Astrocyte (in vitro differentiated cells and primary cell): Measurements from ENCODE around the gene NPC2. TPM values are rescaled to one million over a fixed set of nuclear protein-coding genes. Genes with fewer than 3 reads are reported as not detected.

Experiments used
- DNase-seq: peaks from one replicate; pipeline ENCODE4 v3.0.0-alpha.2; 2010; ENCODE audit warnings: low read depth
- FAIRE-seq: peaks from 2 replicates; lab custom pipeline; 2011; peaks lifted over from hg19 to GRCh38; lab: Jason Lieb, UNC
- H2AFZ ChIP-seq: 2 replicates; pipeline ENCODE4 v1.6.0; 2012; ENCODE audit warnings: low read depth, low read length, inconsistent platforms
- H3K27ac ChIP-seq: 2 replicates; pipeline ENCODE4 v1.5.1; 2011; ENCODE audit warnings: low read depth, low read length, inconsistent platforms
- H3K27me3 ChIP-seq: 2 replicates; pipeline ENCODE4 v1.6.0; 2011; ENCODE audit warnings: low read length, inconsistent platforms; ENCODE audit not compliant: insufficient read depth
- H3K36me3 ChIP-seq: 2 replicates; pipeline ENCODE4 v1.5.1; 2011; ENCODE audit warnings: low read length, inconsistent platforms; ENCODE audit not compliant: insufficient read depth
- H3K4me1 ChIP-seq: 2 replicates; pipeline ENCODE4 v1.5.1; 2011; ENCODE audit warnings: low read length, inconsistent platforms; ENCODE audit not compliant: insufficient read depth
- H3K4me2 ChIP-seq: 2 replicates; pipeline ENCODE4 v1.6.0; 2012; ENCODE audit warnings: low read length, inconsistent platforms
- H3K4me3 ChIP-seq: 2 replicates; pipeline ENCODE4 v1.5.1; 2011; ENCODE audit warnings: low read depth, mild to moderate bottlenecking, low read length, inconsistent platforms; ENCODE audit not compliant: insufficient read depth
- H3K79me2 ChIP-seq: 2 replicates; pipeline ENCODE4 v1.6.0; 2012; ENCODE audit warnings: mild to moderate bottlenecking, low read length, inconsistent platforms; ENCODE audit not compliant: insufficient read depth
- H3K9ac ChIP-seq: 2 replicates; pipeline ENCODE4 v1.6.0; 2012; ENCODE audit warnings: mild to moderate bottlenecking, low read length, inconsistent platforms
- H3K9me3 ChIP-seq: 2 replicates; pipeline ENCODE4 v1.5.1; 2012; ENCODE audit warnings: low read depth, mild to moderate bottlenecking, low read length, inconsistent platforms; ENCODE audit not compliant: insufficient read depth
- H4K20me1 ChIP-seq: 2 replicates; pipeline ENCODE4 v1.6.0; 2012; ENCODE audit warnings: low read length, inconsistent platforms; ENCODE audit not compliant: insufficient read depth
- H3K27ac Mint-ChIP-seq: one replicate; pipeline ENCODE4 v1.8.0; 2021; ENCODE audit warnings: mild to moderate bottlenecking, mixed read lengths; ENCODE audit not compliant: unreplicated experiment
- H3K27me3 Mint-ChIP-seq: one replicate; pipeline ENCODE4 v1.8.0; 2021; ENCODE audit warnings: low read depth, mixed read lengths; ENCODE audit not compliant: unreplicated experiment
- H3K36me3 Mint-ChIP-seq: one replicate; pipeline ENCODE4 v1.8.0; 2021; ENCODE audit warnings: low read depth, mixed read lengths; ENCODE audit not compliant: unreplicated experiment
- H3K4me1 Mint-ChIP-seq: one replicate; pipeline ENCODE4 v1.8.0; 2021; ENCODE audit warnings: low read depth, mixed read lengths; ENCODE audit not compliant: unreplicated experiment
- H3K4me3 Mint-ChIP-seq: one replicate; pipeline ENCODE4 v1.8.0; 2021; ENCODE audit warnings: mild to moderate bottlenecking, moderate library complexity, mixed read lengths; ENCODE audit not compliant: unreplicated experiment
- H3K9me3 Mint-ChIP-seq: one replicate; pipeline ENCODE4 v1.8.0; 2021; ENCODE audit warnings: mild to moderate bottlenecking, mixed read lengths; ENCODE audit not compliant: unreplicated experiment
- CTCF ChIP-seq: IDR thresholded peaks from 2 replicates; pipeline ENCODE4 v1.5.1; 2011; ENCODE audit warnings: low read depth, mild to moderate bottlenecking, inconsistent platforms, low read length, moderate library complexity; ENCODE audit not compliant: insufficient read depth
- EZH2 ChIP-seq: IDR thresholded peaks from 2 replicates; pipeline ENCODE4 v1.6.1; 2012; ENCODE audit warnings: mild to moderate bottlenecking, low read length, inconsistent platforms; ENCODE audit not compliant: insufficient read depth
- total RNA-seq: library from RNA; stranded (reverse); gene quantifications from 2 replicates; pipeline ENCODE4 v1.2.1, GENCODE V29; 2021

The NPC2 gene
- total RNA-seq, 1 donor from 2014 or later: 178 TPM

- Mint-ChIP-seq H3K4me3 (no peak overlapping the region), H3K27me3 (no peaks in the 10 kb centered on the region), H3K36me3 (peaks cover 15% of the 10 kb centered on the region), H3K9me3 (no peaks in the 10 kb centered on the region), H3K27ac (peak overlapping the region; percentile 77), H3K4me1 (peaks cover 5% of the 10 kb centered on the region)
- FAIRE-seq (no peak), DNase-seq (peak; percentile 71)
- Histone ChIP-seq H3K9ac (no peak overlapping the region), H2AFZ (no peak overlapping the region), H3K4me1 (peaks cover 9% of the 10 kb centered on the region), H3K4me3 (no peak overlapping the region), H4K20me1 (peaks cover 7% of the 10 kb centered on the region), H3K9me3 (no peaks in the 10 kb centered on the region), H3K79me2 (no peaks in the 10 kb centered on the region), H3K27ac (no peak overlapping the region), H3K4me2 (no peak overlapping the region), H3K27me3 (no peaks in the 10 kb centered on the region), H3K36me3 (peaks cover 29% of the 10 kb centered on the region)
- TF ChIP-seq EZH2 (no peak), CTCF (peak; percentile 87)
These were observed 8.1 kb upstream of the NPC2 start for GRCh38 chr14:74501135-74501614.

DNA sequence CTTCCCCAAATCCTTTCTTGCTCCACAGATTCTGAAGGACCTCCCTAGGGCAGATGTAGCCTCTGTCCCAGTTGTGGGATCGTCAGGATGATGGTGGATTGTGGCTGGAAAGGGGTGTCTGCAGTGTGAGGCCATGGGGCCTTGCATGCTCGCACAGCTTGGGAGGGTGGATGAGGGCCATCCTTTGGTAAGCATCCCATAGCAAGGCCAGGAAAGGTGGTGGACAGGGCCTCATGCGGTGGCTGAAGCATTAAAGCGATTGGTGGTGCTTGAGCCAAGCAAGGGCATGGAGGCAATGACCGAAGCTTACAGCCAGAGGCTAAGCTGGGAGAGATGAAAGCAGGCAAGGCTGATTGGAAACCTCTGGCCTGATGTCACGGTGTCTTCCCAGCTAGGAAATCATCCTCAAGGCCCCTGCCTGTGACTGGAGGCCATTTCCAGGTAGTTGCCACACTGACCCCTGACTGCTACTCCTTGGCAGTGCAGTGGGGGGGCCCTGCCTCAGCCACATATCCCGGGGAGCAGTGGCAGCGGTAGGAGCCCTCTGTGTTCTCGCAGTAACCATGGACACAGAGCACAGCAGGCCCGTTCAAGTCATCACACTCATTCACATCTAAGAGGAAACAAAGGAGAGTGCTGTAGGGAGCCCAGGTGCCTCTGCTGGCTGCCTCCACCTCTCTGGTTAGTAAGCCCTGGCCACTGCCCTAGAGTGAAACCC is 7.5 kb upstream of the NPC2 start:
- peaks cover 29% of the 10 kb centered on the region for H3K36me3 ChIP-seq
- H3K4me3 Mint-ChIP-seq: no peak overlapping the region
- no peaks in the 10 kb centered on the region for H3K27me3 ChIP-seq
- H3K27me3 Mint-ChIP-seq: no peaks in the 10 kb centered on the region
- no peak overlapping the region for H3K4me3 ChIP-seq
- H3K79me2 ChIP-seq: no peaks in the 10 kb centered on the region
- H3K9me3 ChIP-seq: no peaks in the 10 kb centered on the region
- DNase-seq (no peak), FAIRE-seq (no peak)
- no peaks in the 10 kb centered on the region for H3K9me3 Mint-ChIP-seq
- peak overlapping the region; percentile 26 for H3K27ac Mint-ChIP-seq
- no peak overlapping the region for H3K27ac ChIP-seq
- H3K36me3 Mint-ChIP-seq: peaks cover 15% of the 10 kb centered on the region
- no peak overlapping the region for H3K4me2 ChIP-seq
- TF ChIP-seq CTCF (no peak), EZH2 (no peak)
- peaks cover 7% of the 10 kb centered on the region for H4K20me1 ChIP-seq
- H2AFZ ChIP-seq: no peak overlapping the region
- H3K4me1 ChIP-seq: peaks cover 9% of the 10 kb centered on the region
- no peak overlapping the region for H3K9ac ChIP-seq
- H3K4me1 Mint-ChIP-seq: peaks cover 5% of the 10 kb centered on the region

DNA sequence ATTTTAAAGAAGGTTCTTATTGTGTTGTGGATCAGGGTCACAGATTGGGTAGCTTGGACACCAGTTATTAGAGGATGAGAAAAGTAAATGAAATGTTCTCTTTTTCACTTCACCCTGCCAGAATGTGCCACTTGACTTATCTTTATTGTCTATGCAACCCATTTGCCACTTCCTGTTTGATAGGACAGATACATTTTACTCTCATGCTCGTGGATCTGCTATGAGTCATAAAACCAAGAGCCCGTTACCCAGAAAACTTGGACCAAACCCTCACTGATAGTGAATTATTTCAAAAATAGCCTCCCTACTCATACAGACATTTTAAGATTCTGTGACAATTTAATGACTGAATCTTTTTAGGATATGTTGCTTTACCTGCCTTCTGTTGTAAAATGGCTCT is 2.3 kb upstream of the NPC2 start:
- no peak for FAIRE-seq
- H3K4me3 Mint-ChIP-seq: peak overlapping the region; percentile 92

More for the DNA sequence above, 2.3 kb upstream of the NPC2 start:
- Mint-ChIP-seq H3K27me3 (no peaks in the 10 kb centered on the region), H3K9me3 (no peaks in the 10 kb centered on the region), H3K27ac (no peak overlapping the region), H3K4me1 (peaks cover 12% of the 10 kb centered on the region), H3K36me3 (peaks cover 3% of the 10 kb centered on the region)
- H3K4me2 ChIP-seq: peak overlapping the region; percentile 93
- no peaks in the 10 kb centered on the region for H3K9me3 ChIP-seq
- peaks cover 25% of the 10 kb centered on the region for H3K4me1 ChIP-seq
- H2AFZ ChIP-seq: no peak overlapping the region
- peaks cover 31% of the 10 kb centered on the region for H3K79me2 ChIP-seq
- H4K20me1 ChIP-seq: peaks cover 16% of the 10 kb centered on the region
- peaks cover 14% of the 10 kb centered on the region for H3K36me3 ChIP-seq
- H3K27ac ChIP-seq: no peak overlapping the region
- H3K4me3 ChIP-seq: no peak overlapping the region
- TF ChIP-seq CTCF (no peak), EZH2 (no peak)
- no peak for DNase-seq
- H3K27me3 ChIP-seq: no peaks in the 10 kb centered on the region
- H3K9ac ChIP-seq: no peak overlapping the region
